Skin epidermis (tissue), 12 donors: Measurements from ENCODE around the gene KIAA0930.
A peak's percentile ranks its signal among the peaks of the same experiment; 100 is the strongest.

Source experiments
- H3K27ac ChIP-seq, 21 experiments: fragments of 200-600 bp; sonication (generic) in 11 of 21; one replicate each; pipeline ENCODE4 v1.5.0; 2020; ENCODE audit warnings: mild to moderate bottlenecking in 3 of 21, inconsistent platforms in 2 of 21, moderate library complexity in 2 of 21
- H3K4me3 ChIP-seq, 7 experiments: fragments of 200-600 bp; sonication (generic) in 2 of 7; one replicate each; pipeline ENCODE4 v1.5.0; 2020; ENCODE audit warnings: inconsistent platforms in 2 of 7, mild to moderate bottlenecking in 2 of 7, moderate library complexity in 1 of 7

The KIAA0930 gene

DNA sequence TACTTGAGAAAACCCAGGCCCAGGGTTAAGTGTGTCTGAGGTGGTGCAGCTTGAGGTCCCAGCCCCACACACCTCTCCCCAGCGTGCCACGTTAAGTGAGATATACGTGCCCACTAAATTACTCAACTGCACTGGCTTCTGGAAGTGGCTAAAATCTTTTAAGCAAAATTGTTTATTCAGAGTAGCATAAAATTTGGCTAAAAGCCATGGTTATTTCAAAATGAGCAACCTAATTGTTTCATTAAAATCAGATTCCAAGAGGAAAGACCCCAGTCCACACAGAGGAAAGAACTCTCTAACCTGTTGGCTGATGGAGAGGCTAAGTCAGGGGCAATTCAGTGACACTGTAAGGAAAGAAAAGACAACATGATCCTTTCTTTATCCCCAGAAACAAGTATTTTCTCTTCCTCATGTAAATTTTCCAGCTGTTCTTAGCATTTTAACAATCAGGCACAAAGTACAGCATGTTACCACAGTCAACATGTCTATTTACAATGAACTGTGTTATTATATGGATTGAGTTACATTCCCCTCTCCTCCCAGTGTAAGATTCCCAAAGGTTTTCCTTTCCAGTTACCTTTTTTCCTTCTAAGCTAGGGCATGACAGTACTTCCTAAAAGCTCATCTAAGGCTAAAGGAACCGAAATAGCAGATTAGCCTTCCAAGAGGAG lies 50.4 kb downstream of the KIAA0930 start:
- no peak overlapping the region for H3K4me3 ChIP-seq
- H3K27ac ChIP-seq = no peak overlapping the region

DNA sequence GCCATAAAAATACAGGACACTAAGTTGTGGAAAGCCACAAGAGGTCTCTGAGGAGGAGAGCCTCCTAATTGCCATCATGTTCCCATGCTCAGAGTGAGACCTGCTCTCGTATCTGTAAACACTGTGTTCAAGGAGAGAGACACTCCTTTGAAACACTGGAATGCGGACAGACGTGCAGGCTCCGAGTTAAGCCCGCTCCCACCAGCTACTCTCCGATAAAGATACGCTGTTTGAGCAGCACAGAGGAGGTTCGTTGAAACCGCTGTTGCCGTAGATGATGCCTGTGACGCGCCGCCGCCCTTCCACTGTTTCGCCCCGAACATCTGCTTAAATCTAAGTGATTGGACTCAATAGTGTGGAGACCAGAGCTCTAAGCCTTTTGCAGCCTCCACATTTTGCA lies 51.9 kb downstream of the KIAA0930 start:
- no peak overlapping the region for H3K4me3 ChIP-seq
- no peak overlapping the region for H3K27ac ChIP-seq

DNA sequence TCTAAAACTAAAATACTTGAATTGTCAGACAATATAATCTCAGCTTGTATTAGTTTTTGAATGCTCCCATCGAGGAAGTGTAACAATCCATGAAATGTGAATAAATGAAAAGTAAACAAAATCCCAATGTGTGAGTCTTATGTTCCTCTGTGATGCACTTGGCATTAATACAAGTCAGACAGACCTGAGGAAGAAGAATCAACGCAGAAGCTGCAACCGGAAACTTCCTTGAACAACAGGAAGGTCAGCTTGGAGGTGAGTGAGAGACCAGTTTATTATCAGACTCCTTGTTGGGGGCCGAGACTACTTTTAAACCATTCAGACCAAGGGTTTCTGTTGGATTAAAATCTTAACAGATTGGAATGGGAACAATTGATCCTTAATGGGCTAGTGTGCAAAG lies 52.8 kb downstream of the KIAA0930 start:
- Histone ChIP-seq H3K4me3 (no peak overlapping the region), H3K27ac (no peak overlapping the region)

DNA sequence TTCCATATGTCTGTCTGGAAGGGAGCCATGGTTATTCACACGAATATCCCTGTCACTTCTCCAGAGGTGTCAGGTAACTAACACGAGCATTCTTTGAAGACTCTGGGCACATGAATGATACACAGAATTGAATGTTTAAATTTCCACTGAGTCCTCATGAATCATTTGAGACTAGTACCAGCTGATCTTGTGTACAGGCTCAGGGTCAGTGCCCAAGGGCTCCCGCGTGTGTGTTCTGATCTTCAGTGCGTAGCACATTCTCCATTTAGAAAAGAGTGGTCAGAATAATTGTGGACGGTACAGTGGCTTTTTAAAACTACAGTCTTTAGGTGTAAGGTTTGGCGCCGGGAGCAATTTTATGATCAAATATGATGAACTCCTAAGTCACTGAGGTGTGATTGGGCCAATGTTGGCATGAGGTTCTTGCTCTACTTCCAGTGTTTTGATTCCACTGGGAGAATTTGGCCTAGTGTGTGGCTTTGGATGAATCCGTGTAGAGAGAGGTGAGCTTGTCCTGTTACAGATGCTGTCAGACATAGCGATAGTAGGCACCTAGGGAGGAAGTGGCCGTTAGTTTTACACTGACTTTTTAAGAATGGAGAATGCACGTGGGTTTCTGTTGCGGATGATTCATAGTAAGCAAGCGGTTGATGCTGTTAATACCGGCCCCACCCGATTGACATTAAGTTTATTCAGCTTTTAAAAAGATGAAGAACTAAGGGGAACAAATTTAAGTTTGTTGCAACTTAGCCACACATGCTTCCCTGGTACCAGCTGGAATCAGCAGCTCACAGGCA lies 54.8 kb downstream of the KIAA0930 start:
- Histone ChIP-seq H3K4me3 (no peak overlapping the region), H3K27ac (peak overlapping the region in 1 of 21 experiments; percentile 42)

DNA sequence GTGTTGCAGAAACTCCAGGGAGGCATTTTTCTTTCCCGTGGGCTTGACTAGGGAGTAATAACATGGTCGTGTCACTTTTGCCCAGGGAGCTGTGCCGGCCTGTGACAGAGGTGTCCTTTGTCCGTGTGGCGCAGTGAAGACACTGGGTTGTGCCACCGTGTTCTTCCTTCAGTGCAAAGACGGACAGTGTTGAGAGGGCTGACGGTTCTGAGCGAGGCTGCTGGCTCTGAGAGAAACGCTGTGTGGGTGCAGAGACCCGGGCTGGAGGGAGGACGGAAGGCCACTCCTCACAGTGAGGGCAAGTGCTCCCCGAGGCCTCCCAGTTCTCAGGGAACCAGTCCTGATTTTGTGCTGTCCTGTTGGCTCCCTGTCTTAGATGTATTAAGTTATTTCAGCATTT lies 56.7 kb downstream of the KIAA0930 start:
- Histone ChIP-seq H3K27ac (no peak overlapping the region), H3K4me3 (no peak overlapping the region)

DNA sequence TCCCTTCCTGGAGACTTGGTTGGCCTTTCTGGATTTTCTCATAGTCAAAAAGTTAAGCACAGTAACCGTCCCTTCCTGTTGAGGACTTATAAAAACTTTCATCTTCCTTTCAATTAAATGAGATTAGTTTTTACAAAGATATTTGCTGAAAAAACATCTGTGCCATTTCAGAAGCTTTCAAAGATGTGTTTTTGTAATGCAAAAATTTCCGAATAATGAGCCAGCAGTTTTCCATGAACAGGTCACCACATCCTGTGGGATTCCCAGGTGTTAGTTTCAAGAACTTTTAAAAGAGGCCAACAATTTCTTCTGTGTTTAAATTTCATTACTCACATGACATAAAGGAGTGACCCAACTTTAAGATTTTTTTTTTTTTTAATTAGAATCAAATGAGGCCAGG lies 58.9 kb downstream of the KIAA0930 start:
- no peak overlapping the region for H3K27ac ChIP-seq
- no peak overlapping the region for H3K4me3 ChIP-seq

DNA sequence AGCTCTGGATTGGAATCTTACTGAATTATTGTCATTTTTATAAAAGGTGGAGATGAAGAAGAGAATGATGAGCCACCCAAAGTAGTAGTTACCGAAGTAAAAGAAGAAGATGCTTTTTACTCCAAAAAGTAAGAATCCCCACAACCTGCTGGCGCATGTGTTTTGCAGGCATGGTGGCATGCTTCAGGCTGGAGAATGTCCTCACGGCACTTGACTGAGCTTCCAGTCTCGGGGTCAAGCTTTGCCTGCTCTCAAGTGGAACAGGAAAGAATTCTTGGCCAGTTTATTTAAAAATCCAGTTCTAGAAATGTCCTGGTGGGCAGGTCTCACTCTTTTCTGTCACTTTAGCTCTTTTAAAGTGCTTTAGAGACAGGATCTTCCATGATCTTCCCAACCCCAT lies 59.5 kb downstream of the KIAA0930 start:
- H3K27ac ChIP-seq = no peak overlapping the region

DNA sequence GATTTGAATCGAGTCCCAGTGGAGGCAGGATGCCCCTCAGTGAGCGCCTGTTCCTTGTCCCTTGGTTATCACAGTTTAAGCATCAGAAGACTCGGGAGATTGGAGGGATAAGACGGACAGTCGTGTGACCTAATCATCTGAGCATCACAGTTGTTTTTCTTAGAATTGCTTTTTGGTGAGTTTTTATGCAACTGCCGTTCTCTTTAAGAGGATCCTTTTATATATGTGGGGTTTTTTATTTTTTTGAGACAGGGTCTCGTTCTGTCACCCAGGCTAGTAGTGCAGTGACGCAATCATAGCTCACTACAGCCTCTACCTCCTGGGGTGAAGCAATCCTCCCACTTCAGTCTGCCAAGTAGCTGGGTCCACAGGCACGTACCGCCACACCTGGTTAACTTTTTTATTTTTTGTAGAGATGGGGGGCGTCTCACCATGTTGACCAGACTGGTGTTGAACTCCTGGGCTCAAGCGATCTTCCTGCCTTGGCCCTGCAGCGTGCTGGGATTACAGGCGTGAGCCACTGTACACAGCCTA lies 60.5 kb downstream of the KIAA0930 start:
- Histone ChIP-seq H3K4me3 (no peak overlapping the region), H3K27ac (peak overlapping the region in 1 of 21 experiments; percentile 14)

More for the DNA sequence above, 59.5 kb downstream of the KIAA0930 start:
- H3K4me3 ChIP-seq = no peak overlapping the region

DNA sequence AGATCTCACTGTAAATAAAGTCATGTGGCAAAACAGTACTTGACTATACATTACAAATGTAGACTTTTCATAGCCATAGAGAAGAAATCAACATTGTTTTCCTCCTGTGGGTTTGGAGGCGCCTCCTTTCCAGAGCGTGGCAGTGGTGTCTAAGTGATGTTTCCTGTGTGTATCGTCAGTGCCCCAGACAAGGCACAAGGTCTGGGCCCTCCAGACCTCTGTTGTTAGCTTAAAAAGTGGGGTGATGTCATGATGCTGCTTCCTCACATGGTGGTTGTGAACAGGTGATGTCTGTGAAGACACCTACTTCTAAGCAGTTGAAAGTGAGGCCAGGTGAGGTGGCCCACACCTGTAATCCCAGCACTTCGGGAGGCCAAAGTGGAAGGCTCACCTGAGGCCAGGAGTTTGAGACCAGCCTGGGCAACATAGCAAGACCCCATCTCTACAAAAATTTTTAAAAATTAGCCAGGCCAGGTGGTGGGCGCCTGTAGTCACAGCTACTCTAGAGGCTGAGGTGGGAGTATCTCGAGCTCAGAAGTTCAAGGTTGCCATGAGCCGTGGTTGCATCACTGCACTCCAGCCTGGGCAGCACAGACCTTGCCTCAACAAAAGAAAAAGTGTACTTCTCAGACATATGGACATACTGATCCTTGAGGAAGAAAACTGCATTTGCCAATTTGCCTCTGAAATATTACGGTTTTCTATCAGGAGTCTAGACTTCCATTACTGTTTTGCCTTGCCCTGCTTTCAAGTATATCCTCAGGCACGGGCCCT lies 61.2 kb downstream of the KIAA0930 start:
- H3K27ac ChIP-seq = peak overlapping the region in 1 of 21 experiments; percentile 2
- H3K4me3 ChIP-seq = no peak overlapping the region

DNA sequence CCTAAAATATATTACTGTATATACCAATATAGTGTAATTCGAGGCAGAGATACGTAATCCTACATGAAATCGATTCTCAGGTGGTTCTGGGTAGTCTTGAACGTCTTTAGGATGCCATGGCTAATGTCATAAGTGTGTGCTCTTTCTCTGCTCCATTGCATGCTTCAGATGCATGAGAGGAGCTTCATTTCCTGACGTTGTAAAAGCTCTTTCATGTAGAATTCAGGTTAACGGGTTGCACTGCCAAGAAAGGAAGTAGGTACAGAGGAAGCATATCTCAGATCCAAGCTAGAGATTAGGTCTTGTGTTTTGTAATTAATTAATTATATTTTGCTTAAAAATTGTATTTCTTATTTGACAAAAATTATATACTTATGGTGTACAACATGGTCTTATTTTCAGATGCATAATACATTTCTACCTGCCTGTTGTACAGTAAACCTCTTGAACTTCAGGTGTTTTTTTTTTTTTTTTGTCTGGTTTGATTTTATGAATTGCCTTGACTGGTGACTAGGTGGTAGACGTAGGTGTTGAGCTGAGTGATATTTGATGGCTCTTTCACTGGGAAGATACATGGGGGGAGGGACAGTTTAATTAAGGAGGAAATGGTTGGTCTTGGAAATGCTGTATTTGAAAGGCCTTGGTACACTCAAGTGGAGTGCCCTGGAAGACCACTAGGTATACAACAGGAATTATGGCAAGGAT lies 67.7 kb downstream of the KIAA0930 start:
- H3K27ac ChIP-seq = peak overlapping the region in 7 of 21 experiments; percentile 13 to 73 (median 35)
- no peak overlapping the region for H3K4me3 ChIP-seq

DNA sequence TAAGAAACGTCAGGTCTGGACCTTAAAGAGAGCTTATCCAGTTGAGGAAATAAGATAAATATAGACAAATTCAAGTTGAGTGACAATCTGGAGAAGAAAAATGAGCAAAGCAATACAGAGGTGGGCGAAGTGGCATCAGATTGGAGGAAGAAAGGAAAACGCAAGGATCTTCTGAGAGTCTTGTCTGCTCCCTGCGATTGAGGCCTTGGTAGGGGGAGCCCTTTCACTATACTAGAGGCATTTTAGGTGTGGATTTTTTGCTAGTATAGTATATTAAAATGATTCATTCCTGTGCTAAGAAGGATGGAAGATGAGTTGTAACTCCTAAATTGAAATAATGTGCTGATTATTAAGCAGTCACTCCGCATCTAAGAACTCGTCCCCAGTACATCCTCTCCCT lies 68.9 kb downstream of the KIAA0930 start:
- peak overlapping the region in 2 of 21 experiments; percentile 61 to 73 for H3K27ac ChIP-seq
- no peak overlapping the region for H3K4me3 ChIP-seq

DNA sequence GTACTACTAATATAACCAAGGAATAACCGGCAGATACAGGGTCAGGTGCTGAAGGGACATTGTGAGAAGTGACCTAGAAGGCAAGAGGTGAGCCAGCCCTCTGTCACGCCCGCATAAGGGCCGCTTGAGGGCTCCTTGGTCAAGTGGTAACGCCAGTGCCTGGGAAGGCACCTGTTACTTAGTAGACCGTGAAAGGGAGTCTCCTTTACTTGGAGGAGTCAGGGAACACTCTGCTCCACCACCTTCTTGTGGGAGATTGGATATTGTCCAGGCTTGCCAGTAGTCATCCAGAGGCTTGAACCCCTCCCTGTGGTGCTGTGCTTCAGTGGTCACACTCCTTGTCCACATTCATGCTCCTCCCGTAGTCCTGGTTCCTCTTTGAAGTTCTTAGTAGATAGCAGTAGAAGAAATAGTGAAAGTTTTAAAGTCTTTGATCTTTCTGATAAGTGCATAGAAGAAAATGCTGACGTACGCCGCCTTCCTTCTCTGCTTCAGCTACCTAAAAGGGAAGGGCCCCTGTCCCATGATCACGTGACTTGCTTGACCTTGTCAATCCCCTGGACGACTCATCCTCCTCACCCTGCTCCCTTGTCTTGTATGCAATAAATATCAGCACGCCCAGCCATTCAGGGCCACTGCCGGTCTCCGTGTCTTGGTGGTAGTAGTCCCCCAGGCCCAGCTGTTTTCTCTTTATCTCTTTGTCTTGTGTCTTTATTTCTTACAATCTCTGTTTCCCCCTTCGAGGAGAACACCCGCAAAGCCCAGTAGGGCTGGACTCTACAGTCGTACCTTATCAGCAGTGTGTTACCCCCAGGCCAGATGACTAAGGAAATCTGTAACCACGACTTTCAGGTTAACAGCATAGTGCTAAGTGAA lies 70.9 kb downstream of the KIAA0930 start:
- Histone ChIP-seq H3K27ac (peak overlapping the region in 2 of 21 experiments; percentile 4 to 26), H3K4me3 (no peak overlapping the region)

DNA sequence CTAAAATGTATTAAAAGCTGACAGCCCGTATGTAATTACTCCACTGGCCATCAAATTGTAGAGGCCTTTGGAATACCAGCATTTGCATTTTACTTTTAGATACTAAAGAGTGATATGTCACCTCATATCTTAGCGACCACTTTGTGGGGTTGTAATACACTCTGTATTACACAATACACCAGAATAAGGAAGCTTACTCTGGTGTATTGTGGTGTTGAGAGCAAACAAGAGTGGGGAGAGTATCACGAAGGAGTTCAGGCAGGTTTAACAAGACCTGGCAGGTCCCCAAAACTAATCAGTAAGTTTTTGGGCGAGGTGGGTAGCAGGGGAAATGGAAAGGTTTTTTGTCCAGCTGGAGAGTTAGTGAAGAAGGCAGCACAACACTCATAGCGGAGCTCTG lies 73.8 kb downstream of the KIAA0930 start:
- Histone ChIP-seq H3K27ac (peak overlapping the region in 1 of 21 experiments; percentile 62), H3K4me3 (no peak overlapping the region)

DNA sequence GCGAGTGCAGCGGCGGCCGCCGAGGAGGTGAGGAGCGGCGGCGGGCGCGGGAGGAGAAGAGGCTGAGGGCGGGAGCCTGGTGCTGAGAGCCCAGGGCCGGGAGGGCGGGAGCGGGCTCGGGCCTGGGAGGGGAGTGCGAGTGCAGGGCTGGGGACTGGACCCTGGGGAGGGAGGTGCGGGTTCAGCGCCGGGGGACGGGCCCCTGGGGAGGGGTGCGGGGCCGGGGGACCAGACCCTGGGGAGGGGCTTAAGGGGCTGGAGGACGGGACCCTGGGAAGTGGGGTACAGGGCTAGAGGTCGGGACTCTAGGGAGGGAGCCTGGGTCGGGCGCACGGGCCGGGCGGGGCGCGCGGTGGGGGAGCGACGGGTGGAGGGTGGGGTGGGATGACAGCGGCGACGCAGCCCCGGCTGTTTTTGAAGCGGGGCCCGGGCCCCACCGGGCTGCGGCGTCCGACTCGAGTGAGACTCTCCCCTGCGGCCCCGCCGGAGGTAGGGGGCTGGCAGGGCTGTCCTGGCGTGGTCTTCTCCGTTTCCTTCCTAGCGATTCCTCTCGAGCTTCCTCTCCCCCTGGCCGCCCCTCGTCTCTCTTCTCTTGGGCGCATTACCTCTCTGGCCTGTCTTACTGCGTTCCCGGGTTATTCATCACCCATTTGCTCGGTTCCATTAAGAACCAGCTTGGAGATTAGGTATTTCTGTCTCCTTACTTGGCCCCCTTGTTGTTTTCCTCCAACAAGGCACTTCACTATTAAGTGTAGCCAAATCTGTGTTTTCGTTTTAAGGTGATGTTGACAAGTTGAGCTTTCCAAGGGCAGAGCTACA lies 76.2 kb downstream of the KIAA0930 start:
- Histone ChIP-seq H3K4me3 (peak overlapping the region; percentile 63 to 97 (median 89)), H3K27ac (peak overlapping the region; percentile 73 to 98 (median 95))

DNA sequence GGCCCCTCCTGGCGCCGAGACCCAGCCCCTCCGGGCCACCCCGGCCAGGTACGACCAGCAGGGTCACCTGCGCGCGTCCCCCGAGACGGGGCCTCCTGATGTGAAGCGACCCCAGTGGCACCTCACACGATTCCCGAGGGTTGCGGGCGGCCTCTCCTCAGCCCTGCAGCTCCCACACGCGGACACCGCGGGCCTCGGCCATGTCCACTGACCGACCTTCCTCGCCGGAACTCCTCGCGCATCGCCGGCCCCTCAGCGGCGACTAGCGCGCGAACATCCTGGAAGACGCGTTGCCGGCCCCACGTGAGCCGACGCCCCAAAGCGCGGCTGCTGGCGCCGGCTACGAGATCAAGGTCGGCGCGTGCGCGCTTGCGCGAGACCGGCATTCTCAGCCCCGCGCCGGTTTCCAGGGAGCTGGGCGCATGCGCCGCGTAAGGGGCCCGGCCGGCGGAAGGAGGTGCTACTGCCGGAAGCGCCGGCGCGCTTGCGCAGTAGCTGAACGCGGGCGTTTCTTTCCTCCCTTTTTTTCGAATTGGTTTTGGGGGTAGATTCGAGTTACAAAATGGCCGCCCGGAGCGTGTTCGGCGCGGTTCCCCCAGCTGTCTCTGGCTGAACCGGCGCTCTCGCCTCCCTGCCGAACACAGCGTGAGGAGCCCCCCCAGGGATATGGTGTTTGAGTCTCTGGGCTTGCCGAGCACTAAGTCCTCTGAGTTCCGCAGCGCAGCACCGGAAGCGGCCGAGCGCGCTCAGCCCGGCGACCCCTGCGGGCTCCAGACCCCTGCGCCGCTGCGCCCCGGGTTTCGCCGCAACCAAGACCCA lies 77.0 kb downstream of the KIAA0930 start, which contains the start of gene NUP50:
Gene NUP50 (plus strand): TSS at position 475 of the 819 bp plus-strand sequence. CDS start 4,253 bp downstream, outside the sequence.
- Histone ChIP-seq H3K4me3 (peak within 1 kb of the TSS; percentile 63 to 97 (median 89)), H3K27ac (peak within 1 kb of the TSS; percentile 79 to 98 (median 95))

DNA sequence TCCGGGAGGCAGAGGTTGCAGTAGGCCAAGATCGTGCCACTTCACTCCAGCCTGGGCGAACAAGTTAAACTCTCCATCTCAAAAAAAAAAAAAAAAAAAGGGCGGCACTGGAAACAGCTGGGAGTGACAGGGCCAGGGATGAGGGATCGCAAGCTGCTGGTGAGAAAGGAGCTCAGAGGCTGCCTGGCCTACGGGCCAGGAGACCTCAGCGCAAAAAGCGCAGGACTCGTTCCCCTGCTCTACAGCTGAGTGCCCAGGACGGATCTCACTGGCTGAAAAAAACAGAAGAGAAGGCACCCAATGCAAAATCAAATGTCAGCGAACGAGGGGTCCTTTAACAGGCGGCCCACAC lies 77.6 kb downstream of the KIAA0930 start:
- peak overlapping the region; percentile 63 to 97 (median 89) for H3K4me3 ChIP-seq
- H3K27ac ChIP-seq = peak overlapping the region; percentile 79 to 98 (median 95)

DNA sequence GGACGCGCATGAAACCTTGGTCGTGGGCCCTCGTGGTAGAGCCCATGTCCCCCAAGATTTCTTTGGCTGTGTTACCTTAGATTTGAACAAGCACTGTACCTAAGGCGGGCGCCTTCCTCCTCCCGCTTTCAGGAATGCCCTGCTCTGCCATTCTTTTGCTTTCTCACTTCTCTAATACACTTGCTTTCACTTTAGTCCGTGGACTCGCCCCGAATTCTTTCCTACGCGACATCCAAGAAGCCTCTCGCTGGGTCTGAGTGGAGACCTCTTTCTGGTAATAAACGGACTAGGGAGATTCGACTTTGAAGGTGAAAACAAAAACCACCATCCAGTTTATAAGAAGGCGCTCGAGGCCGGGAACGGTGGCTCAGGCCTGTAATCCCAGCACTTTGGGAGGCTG lies 78.2 kb downstream of the KIAA0930 start:
- peak overlapping the region; percentile 63 to 97 (median 89) for H3K4me3 ChIP-seq
- H3K27ac ChIP-seq = peak overlapping the region in 20 of 21 experiments; percentile 87 to 98 (median 96)
